ENCODE results near the gene CCDC88B. TPM values are rescaled to one million over a fixed set of nuclear protein-coding genes. Genes with fewer than 3 reads are reported as not detected.

Gene CCDC88B
- total RNA-seq, 1 experiment from 2014 or later = 9.6 TPM

DNA sequence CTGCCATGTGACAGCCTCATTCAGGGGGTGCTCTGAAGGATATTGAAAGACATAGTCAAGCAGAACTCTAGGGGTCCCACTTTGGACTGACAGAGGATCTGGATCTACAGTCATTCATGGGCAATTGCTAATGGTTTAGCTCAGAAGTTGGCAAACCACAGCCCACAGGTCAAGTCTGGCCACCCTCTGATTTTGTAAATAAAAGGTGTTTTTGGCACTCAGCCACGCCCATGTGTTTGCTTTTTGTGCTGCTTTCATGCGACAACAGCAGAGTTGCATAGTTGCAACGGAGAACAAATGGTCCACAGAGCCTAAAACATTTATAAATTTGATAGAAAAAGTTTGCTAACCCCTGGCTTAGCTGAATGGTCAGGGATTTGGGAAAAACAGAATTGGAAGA, 60.7 kb downstream of the CCDC88B start:
- H3K27me3 ChIP-seq (ENCODE audit: insufficient read depth, low read depth) = no peaks in the 10 kb centered on the region
- H2AFZ ChIP-seq = no peak overlapping the region
- no peaks in the 10 kb centered on the region for H3K9me2 ChIP-seq (ENCODE audit: insufficient read depth)
- no peak for DNase-seq
- peaks cover 19% of the 10 kb centered on the region for H3K4me1 ChIP-seq (replicated peaks; ENCODE audit: insufficient read depth)
- no peak overlapping the region for H3K4me3 ChIP-seq
- intact Hi-C loops (cut with micrococcal nuclease; ENCODE audit: unreplicated experiment) = no loop called here
- H4K20me1 ChIP-seq (ENCODE audit: insufficient read depth) = no peaks in the 10 kb centered on the region
- no peaks in the 10 kb centered on the region for H3K36me3 ChIP-seq (ENCODE audit: low read depth)
- POLR2A ChIA-PET (ENCODE audit: unreplicated experiment) = no interaction called here
- no peak for TF ChIP-seq EZH2 (IDR thresholded peaks at IDR 0.05; ENCODE audit: low read depth)
- TF ChIP-seq, protein P1, sequence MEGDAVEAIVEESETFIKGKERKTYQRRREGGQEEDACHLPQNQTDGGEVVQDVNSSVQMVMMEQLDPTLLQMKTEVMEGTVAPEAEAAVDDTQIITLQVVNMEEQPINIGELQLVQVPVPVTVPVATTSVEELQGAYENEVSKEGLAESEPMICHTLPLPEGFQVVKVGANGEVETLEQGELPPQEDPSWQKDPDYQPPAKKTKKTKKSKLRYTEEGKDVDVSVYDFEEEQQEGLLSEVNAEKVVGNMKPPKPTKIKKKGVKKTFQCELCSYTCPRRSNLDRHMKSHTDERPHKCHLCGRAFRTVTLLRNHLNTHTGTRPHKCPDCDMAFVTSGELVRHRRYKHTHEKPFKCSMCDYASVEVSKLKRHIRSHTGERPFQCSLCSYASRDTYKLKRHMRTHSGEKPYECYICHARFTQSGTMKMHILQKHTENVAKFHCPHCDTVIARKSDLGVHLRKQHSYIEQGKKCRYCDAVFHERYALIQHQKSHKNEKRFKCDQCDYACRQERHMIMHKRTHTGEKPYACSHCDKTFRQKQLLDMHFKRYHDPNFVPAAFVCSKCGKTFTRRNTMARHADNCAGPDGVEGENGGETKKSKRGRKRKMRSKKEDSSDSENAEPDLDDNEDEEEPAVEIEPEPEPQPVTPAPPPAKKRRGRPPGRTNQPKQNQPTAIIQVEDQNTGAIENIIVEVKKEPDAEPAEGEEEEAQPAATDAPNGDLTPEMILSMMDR (conservative IDR thresholded peaks at IDR 0.05) = no peak
- H3K27ac ChIP-seq = 0 out of 2 replicates have a peak overlapping the region, but pooled peaks have one; percentile 9
- peak overlapping the region; percentile 49 for H3K4me2 ChIP-seq
- CTCF ChIA-PET = interaction anchor here (1.2 kb wide), 2 partner anchors 14 to 44 kb away, joined by 3 to 4 read pairs; no protein-coding TSS in a partner anchor
- H3K9me3 ChIP-seq (ENCODE audit: insufficient read depth, low read depth) = no peaks in the 10 kb centered on the region
- no TSS peak for BruUV-seq (replicated peaks)
- H3F3A ChIP-seq (ENCODE audit: insufficient read depth, low read depth) = peaks cover 7% of the 10 kb centered on the region
- H3K79me2 ChIP-seq (ENCODE audit: low read depth) = no peaks in the 10 kb centered on the region

DNA sequence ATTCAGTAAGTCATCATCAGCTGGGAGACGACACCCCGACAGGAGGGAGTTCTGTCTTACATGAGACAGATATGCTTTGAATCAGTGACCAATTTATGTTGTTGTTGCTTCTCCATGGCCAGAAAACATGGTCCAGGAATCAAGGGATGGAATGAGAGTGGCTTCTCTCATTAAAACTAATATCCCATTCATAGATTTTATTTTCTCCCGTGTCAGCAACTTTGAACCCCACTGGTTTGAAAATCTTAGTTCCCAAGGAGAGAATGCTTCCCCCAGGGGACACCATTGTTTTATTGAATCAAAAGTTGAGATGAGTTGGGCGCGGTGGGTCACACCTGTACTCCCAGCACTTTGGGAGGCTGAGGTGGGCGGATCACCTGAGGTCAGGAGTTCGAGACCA, 61.8 kb downstream of the CCDC88B start:
- Histone ChIP-seq H3K27me3 (ENCODE audit: insufficient read depth, low read depth) (no peaks in the 10 kb centered on the region), H3K9me2 (ENCODE audit: insufficient read depth) (no peaks in the 10 kb centered on the region), H4K20me1 (ENCODE audit: insufficient read depth) (no peaks in the 10 kb centered on the region), H3K4me1 (replicated peaks; ENCODE audit: insufficient read depth) (peaks cover 26% of the 10 kb centered on the region), H3K36me3 (ENCODE audit: low read depth) (no peaks in the 10 kb centered on the region), H3K27ac (no peak overlapping the region), H3F3A (ENCODE audit: insufficient read depth, low read depth) (peaks cover 16% of the 10 kb centered on the region), H3K9me3 (ENCODE audit: insufficient read depth, low read depth) (no peaks in the 10 kb centered on the region), H3K4me2 (no peak overlapping the region), H3K4me3 (no peak overlapping the region), H3K79me2 (ENCODE audit: low read depth) (no peaks in the 10 kb centered on the region), H2AFZ (no peak overlapping the region)
- POLR2A ChIA-PET (ENCODE audit: unreplicated experiment) = interaction anchor here (0.8 kb wide), 1 partner anchor 1483 kb away, joined by 8 read pairs; no protein-coding TSS in a partner anchor
- CTCF ChIA-PET = interaction anchor here (0.6 to 0.7 kb wide), 2 partner anchors 18 to 95 kb away, joined by 3 to 4 read pairs; no protein-coding TSS in a partner anchor
- no TSS peak for BruUV-seq (replicated peaks)
- intact Hi-C loops (cut with micrococcal nuclease; ENCODE audit: unreplicated experiment) = no loop called here
- TF ChIP-seq, protein P1 (conservative IDR thresholded peaks at IDR 0.05) = no peak
- no peak for TF ChIP-seq EZH2 (IDR thresholded peaks at IDR 0.05; ENCODE audit: low read depth)
- DNase-seq = no peak

DNA sequence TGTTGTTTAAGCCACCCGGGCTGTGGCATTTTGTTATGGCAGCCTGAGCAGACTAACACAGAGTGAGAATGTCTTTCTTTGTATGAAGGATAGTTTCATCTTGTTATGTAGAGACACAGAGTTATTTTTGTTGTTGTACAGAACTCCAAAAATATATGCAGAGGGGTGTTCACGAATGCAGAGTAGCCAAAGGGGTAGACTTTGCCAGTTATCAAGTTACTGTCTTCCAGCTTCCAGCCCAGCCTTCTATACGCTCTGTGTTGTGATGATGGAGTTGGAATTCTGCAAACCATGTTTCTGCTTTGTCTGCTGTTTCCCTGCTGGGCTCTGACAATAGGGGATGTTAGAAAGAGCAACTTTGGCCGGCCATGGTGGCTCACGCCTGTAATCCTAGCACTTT, 63.1 kb downstream of the CCDC88B start:
- DNase-seq = no peak
- no peaks in the 10 kb centered on the region for H3K79me2 ChIP-seq (ENCODE audit: low read depth)
- H3K36me3 ChIP-seq (ENCODE audit: low read depth) = no peaks in the 10 kb centered on the region
- TF ChIP-seq, protein P1 (conservative IDR thresholded peaks at IDR 0.05) = no peak
- TF ChIP-seq EZH2 (IDR thresholded peaks at IDR 0.05; ENCODE audit: low read depth) = no peak
- peaks cover 27% of the 10 kb centered on the region for H3K4me1 ChIP-seq (replicated peaks; ENCODE audit: insufficient read depth)
- no peaks in the 10 kb centered on the region for H3K9me2 ChIP-seq (ENCODE audit: insufficient read depth)
- BruUV-seq (replicated peaks) = no TSS peak
- no peak overlapping the region for H3K4me3 ChIP-seq
- intact Hi-C loops (cut with micrococcal nuclease; ENCODE audit: unreplicated experiment) = no loop called here
- H3F3A ChIP-seq (ENCODE audit: insufficient read depth, low read depth) = peaks cover 18% of the 10 kb centered on the region
- H3K4me2 ChIP-seq = no peak overlapping the region
- CTCF ChIA-PET = no interaction called here
- H3K27ac ChIP-seq = no peak overlapping the region
- no peak overlapping the region for H2AFZ ChIP-seq
- H3K9me3 ChIP-seq (ENCODE audit: insufficient read depth, low read depth) = no peaks in the 10 kb centered on the region
- H4K20me1 ChIP-seq (ENCODE audit: insufficient read depth) = no peaks in the 10 kb centered on the region
- POLR2A ChIA-PET (ENCODE audit: unreplicated experiment) = no interaction called here
- no peaks in the 10 kb centered on the region for H3K27me3 ChIP-seq (ENCODE audit: insufficient read depth, low read depth)
